ENCODE results near the gene CSRNP3.

Gene CSRNP3

DNA sequence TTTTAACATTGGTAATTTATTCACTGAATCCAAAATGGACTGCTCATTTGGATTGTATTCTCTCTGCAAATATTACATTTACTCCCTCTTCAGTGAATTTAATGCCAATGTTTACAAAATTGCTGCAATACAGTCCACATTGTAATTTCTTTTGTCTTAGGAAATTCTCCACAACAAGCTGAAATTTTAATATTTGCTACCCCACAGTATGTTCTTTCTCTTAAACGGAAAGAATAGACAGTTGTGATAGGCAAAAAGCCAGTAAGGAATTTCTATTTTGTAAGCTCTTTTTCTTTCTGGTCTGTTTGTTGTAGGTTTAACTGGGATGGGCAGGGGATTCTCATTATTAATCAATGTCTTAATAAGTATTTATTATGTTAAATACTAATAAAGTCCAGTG lies 92.0 kb downstream of the CSRNP3 start:
- in situ Hi-C loops (cut with HindIII; ENCODE audit: low sequenced_read_pairs), result no loop called here
- DNase-seq (ENCODE audit: low read depth), result no peak
- no peak overlapping the region for H3K4me3 ChIP-seq (ENCODE audit: low read depth, low read length)
- TF ChIP-seq, protein P1, sequence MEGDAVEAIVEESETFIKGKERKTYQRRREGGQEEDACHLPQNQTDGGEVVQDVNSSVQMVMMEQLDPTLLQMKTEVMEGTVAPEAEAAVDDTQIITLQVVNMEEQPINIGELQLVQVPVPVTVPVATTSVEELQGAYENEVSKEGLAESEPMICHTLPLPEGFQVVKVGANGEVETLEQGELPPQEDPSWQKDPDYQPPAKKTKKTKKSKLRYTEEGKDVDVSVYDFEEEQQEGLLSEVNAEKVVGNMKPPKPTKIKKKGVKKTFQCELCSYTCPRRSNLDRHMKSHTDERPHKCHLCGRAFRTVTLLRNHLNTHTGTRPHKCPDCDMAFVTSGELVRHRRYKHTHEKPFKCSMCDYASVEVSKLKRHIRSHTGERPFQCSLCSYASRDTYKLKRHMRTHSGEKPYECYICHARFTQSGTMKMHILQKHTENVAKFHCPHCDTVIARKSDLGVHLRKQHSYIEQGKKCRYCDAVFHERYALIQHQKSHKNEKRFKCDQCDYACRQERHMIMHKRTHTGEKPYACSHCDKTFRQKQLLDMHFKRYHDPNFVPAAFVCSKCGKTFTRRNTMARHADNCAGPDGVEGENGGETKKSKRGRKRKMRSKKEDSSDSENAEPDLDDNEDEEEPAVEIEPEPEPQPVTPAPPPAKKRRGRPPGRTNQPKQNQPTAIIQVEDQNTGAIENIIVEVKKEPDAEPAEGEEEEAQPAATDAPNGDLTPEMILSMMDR (IDR thresholded peaks at IDR 0.05; ENCODE audit: low read depth, low read length, missing control alignments), result no peak

DNA sequence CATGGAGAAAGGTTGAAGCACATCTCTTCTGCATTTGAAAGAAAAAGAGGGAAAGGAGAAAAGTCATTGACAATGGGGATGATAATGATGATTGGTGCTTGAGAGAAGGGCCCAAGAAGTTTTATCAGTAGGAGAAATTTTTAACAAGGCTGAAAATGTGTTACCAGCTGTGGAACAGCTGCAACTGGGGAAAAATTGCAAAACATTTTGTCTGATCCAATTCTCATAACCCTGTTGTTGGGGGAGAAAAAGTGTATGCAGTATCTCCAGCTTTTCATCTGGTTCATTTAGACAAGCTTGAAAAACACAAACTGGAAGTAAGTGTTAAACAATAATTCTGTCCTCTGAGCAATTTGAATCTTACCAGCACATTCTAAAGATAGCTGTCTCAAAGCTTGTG lies 92.7 kb downstream of the CSRNP3 start:
- no peak for DNase-seq (ENCODE audit: low read depth)

DNA sequence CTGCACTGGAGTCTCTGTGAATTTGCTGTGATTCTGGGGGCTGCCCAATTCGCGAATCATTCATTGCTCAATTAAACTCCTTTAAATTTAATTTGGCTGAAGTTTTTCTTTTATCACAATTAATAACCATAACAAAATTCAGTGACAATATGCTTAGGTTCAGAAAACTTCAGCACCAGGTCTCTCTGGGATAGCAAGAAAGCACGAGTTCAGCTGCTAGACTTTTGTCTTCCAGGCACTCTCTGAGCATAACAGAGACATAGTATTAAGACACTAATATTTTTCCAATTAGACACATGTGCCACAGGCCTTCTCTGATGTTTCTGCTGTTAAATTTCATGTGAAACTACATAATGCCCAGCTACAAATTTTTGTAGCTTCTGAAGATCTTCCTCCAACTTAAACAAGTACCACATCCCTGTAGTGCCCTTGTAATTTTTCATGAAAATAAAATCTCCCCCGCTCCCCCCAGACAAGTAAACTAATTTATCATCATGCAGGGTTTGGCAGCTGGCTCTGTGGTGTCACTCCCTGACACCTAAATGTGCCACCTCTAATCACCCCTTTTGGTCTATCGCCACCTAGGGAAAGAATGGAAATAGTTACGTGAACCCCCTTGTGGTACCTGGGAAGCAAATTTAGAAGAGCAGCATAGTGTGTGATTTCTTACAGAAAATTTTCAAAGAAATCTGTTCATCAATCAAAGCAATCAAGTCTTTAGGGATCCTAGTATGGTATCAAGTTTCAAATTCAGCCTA lies 94.1 kb downstream of the CSRNP3 start:
- TF ChIP-seq, protein P1 (IDR thresholded peaks at IDR 0.05; ENCODE audit: low read depth, low read length, missing control alignments), result no peak
- DNase-seq (ENCODE audit: low read depth), result no peak
- in situ Hi-C loops (cut with HindIII; ENCODE audit: low sequenced_read_pairs), result no loop called here
- H3K4me3 ChIP-seq (ENCODE audit: low read depth, low read length), result no peak overlapping the region

More for the DNA sequence above, 92.7 kb downstream of the CSRNP3 start:
- in situ Hi-C loops (cut with HindIII; ENCODE audit: low sequenced_read_pairs), result no loop called here
- H3K4me3 ChIP-seq (ENCODE audit: low read depth, low read length), result no peak overlapping the region
- TF ChIP-seq, protein P1 (IDR thresholded peaks at IDR 0.05; ENCODE audit: low read depth, low read length, missing control alignments), result no peak

DNA sequence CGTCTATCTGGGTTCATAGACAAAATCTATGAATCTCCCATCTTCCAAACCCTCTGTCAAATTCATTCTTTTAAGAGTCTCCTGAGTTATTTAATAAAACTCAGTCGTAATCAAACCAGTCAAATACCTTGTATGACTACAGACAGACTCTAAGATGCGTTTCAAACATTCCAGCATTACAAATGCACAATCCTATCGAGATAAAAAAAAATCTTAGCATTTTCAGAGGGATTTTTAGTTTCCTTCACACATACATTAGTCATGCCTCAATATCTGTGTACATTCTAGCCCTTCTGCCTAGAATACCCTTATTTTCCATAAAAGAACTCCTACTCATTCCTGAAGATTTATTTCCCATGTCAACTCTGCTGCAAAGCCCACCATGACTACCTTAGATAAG lies 96.5 kb downstream of the CSRNP3 start:
- TF ChIP-seq, protein P1 (IDR thresholded peaks at IDR 0.05; ENCODE audit: low read depth, low read length, missing control alignments), result no peak
- no peak overlapping the region for H3K4me3 ChIP-seq (ENCODE audit: low read depth, low read length)
- no peak for DNase-seq (ENCODE audit: low read depth)
- in situ Hi-C loops (cut with HindIII; ENCODE audit: low sequenced_read_pairs), result no loop called here

DNA sequence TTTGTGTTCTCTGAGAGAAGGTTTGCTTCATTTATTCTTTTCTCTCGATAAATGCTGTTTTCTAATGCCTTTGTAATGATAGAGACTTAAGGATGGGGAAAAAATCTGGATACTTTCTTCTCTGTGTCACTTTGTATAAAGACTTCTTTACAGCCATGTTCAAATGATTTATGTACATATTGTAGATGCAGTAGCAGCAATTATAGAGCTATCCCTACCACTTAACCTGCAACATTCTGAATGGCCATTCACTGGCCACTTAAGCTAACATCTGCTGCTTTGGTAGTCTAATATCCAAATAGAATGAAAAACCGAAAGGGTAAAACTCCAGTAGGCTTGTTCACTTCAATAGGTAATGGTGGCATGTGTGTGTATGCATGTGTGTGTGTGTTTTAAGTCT lies 97.8 kb downstream of the CSRNP3 start:
- DNase-seq (ENCODE audit: low read depth), result no peak
- TF ChIP-seq, protein P1 (IDR thresholded peaks at IDR 0.05; ENCODE audit: low read depth, low read length, missing control alignments), result no peak
- H3K4me3 ChIP-seq (ENCODE audit: low read depth, low read length), result no peak overlapping the region
- in situ Hi-C loops (cut with HindIII; ENCODE audit: low sequenced_read_pairs), result no loop called here

DNA sequence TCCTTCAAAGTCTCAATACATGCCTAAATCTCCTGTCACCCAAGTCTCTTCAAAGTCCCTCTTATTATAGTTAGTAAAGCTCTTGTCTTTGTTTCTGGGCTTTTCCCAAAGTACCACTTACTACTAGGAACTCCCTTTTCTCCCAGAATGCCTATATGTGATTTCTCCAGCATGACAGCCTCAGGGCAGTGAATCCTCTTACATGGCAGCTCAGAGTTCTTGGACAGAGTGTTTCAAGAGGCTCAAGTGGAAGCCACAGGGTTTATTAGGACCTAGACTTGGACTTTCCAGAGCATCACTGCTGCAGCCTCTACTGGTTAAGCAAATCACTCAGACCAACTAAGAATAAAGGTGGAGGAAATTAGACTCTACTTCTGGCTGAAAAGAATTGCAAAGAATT lies 98.9 kb downstream of the CSRNP3 start:
- in situ Hi-C loops (cut with HindIII; ENCODE audit: low sequenced_read_pairs), result no loop called here
- TF ChIP-seq, protein P1 (IDR thresholded peaks at IDR 0.05; ENCODE audit: low read depth, low read length, missing control alignments), result no peak
- no peak overlapping the region for H3K4me3 ChIP-seq (ENCODE audit: low read depth, low read length)
- no peak for DNase-seq (ENCODE audit: low read depth)

All from astrocyte of the cerebellum (primary cell).